ENCODE data around the gene PHACTR1.

DNA sequence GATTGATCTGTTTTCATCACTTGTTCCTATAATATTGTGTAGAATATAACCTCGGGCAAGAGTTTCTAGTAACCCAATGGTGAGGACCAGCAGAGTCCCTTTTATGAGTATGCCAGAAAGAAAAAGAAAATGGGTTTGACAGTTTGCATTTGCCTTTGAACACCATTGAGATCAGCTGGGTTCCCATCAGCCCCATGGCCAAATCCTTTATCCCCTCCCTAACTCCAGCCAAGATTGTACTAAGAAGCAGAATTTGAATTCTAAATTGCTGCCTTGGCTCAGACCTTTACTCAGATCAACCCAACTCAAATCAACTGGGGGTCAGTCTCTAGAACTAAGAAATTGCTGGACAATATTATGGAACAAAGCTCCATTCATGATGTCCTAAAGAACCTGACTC, 424.4 kb downstream of the PHACTR1 start:
- TF ChIP-seq, protein P1, sequence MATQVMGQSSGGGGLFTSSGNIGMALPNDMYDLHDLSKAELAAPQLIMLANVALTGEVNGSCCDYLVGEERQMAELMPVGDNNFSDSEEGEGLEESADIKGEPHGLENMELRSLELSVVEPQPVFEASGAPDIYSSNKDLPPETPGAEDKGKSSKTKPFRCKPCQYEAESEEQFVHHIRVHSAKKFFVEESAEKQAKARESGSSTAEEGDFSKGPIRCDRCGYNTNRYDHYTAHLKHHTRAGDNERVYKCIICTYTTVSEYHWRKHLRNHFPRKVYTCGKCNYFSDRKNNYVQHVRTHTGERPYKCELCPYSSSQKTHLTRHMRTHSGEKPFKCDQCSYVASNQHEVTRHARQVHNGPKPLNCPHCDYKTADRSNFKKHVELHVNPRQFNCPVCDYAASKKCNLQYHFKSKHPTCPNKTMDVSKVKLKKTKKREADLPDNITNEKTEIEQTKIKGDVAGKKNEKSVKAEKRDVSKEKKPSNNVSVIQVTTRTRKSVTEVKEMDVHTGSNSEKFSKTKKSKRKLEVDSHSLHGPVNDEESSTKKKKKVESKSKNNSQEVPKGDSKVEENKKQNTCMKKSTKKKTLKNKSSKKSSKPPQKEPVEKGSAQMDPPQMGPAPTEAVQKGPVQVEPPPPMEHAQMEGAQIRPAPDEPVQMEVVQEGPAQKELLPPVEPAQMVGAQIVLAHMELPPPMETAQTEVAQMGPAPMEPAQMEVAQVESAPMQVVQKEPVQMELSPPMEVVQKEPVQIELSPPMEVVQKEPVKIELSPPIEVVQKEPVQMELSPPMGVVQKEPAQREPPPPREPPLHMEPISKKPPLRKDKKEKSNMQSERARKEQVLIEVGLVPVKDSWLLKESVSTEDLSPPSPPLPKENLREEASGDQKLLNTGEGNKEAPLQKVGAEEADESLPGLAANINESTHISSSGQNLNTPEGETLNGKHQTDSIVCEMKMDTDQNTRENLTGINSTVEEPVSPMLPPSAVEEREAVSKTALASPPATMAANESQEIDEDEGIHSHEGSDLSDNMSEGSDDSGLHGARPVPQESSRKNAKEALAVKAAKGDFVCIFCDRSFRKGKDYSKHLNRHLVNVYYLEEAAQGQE (IDR thresholded peaks at IDR 0.05), result no peak
- TF ChIP-seq, protein P2, sequence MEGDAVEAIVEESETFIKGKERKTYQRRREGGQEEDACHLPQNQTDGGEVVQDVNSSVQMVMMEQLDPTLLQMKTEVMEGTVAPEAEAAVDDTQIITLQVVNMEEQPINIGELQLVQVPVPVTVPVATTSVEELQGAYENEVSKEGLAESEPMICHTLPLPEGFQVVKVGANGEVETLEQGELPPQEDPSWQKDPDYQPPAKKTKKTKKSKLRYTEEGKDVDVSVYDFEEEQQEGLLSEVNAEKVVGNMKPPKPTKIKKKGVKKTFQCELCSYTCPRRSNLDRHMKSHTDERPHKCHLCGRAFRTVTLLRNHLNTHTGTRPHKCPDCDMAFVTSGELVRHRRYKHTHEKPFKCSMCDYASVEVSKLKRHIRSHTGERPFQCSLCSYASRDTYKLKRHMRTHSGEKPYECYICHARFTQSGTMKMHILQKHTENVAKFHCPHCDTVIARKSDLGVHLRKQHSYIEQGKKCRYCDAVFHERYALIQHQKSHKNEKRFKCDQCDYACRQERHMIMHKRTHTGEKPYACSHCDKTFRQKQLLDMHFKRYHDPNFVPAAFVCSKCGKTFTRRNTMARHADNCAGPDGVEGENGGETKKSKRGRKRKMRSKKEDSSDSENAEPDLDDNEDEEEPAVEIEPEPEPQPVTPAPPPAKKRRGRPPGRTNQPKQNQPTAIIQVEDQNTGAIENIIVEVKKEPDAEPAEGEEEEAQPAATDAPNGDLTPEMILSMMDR (IDR thresholded peaks at IDR 0.05), result no peak
- TF ChIP-seq POLR2A (IDR thresholded peaks at IDR 0.05; ENCODE audit: low read length) (no peak), RCOR1 (IDR thresholded peaks at IDR 0.05; ENCODE audit: low read depth, low read length) (no peak), SREBF2 (IDR thresholded peaks at IDR 0.05) (no peak), EP300 (IDR thresholded peaks at IDR 0.05) (no peak), HEYL (CRISPR knock-in tag; IDR thresholded peaks at IDR 0.05) (no peak), KDM5A (IDR thresholded peaks at IDR 0.05) (no peak)
- TF ChIP-seq, protein P3, sequence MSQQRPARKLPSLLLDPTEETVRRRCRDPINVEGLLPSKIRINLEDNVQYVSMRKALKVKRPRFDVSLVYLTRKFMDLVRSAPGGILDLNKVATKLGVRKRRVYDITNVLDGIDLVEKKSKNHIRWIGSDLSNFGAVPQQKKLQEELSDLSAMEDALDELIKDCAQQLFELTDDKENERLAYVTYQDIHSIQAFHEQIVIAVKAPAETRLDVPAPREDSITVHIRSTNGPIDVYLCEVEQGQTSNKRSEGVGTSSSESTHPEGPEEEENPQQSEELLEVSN (IDR thresholded peaks at IDR 0.05; ENCODE audit: borderline replicate concordance, low read depth), result no peak
- TF ChIP-seq, protein P4, sequence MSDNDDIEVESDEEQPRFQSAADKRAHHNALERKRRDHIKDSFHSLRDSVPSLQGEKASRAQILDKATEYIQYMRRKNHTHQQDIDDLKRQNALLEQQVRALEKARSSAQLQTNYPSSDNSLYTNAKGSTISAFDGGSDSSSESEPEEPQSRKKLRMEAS (IDR thresholded peaks at IDR 0.05), result no peak
- TF ChIP-seq, protein P5, sequence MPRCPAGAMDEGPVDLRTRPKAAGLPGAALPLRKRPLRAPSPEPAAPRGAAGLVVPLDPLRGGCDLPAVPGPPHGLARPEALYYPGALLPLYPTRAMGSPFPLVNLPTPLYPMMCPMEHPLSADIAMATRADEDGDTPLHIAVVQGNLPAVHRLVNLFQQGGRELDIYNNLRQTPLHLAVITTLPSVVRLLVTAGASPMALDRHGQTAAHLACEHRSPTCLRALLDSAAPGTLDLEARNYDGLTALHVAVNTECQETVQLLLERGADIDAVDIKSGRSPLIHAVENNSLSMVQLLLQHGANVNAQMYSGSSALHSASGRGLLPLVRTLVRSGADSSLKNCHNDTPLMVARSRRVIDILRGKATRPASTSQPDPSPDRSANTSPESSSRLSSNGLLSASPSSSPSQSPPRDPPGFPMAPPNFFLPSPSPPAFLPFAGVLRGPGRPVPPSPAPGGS (IDR thresholded peaks at IDR 0.05), result no peak
- TF ChIP-seq, protein P6, sequence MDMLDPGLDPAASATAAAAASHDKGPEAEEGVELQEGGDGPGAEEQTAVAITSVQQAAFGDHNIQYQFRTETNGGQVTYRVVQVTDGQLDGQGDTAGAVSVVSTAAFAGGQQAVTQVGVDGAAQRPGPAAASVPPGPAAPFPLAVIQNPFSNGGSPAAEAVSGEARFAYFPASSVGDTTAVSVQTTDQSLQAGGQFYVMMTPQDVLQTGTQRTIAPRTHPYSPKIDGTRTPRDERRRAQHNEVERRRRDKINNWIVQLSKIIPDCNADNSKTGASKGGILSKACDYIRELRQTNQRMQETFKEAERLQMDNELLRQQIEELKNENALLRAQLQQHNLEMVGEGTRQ (IDR thresholded peaks at IDR 0.05), result no peak
- TF ChIP-seq, protein P7, sequence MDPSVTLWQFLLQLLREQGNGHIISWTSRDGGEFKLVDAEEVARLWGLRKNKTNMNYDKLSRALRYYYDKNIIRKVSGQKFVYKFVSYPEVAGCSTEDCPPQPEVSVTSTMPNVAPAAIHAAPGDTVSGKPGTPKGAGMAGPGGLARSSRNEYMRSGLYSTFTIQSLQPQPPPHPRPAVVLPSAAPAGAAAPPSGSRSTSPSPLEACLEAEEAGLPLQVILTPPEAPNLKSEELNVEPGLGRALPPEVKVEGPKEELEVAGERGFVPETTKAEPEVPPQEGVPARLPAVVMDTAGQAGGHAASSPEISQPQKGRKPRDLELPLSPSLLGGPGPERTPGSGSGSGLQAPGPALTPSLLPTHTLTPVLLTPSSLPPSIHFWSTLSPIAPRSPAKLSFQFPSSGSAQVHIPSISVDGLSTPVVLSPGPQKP (IDR thresholded peaks at IDR 0.05; ENCODE audit: low read depth, low read length), result no peak
- TF ChIP-seq, protein P8, sequence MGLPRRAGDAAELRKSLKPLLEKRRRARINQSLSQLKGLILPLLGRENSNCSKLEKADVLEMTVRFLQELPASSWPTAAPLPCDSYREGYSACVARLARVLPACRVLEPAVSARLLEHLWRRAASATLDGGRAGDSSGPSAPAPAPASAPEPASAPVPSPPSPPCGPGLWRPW (IDR thresholded peaks at IDR 0.05), result no peak

All from A549 (cell line).